HG03521 (cell line): ENCODE measurements around the gene IFIT5.
"Not testable (repeated sequence)": the region's sequence is repeated elsewhere in the genome, so short reads cannot be mapped to it uniquely, and the experiment has no call there.

ENCODE experiments used
- ATAC-seq: cut with Tn5 transposase; IDR thresholded peaks from one replicate; pipeline ENCODE4 v1.9.1; 2021; ENCODE audit warnings: mild to moderate bottlenecking, moderate library complexity; ENCODE audit not compliant: unreplicated experiment

The IFIT5 gene, protein sequence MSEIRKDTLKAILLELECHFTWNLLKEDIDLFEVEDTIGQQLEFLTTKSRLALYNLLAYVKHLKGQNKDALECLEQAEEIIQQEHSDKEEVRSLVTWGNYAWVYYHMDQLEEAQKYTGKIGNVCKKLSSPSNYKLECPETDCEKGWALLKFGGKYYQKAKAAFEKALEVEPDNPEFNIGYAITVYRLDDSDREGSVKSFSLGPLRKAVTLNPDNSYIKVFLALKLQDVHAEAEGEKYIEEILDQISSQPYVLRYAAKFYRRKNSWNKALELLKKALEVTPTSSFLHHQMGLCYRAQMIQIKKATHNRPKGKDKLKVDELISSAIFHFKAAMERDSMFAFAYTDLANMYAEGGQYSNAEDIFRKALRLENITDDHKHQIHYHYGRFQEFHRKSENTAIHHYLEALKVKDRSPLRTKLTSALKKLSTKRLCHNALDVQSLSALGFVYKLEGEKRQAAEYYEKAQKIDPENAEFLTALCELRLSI

DNA sequence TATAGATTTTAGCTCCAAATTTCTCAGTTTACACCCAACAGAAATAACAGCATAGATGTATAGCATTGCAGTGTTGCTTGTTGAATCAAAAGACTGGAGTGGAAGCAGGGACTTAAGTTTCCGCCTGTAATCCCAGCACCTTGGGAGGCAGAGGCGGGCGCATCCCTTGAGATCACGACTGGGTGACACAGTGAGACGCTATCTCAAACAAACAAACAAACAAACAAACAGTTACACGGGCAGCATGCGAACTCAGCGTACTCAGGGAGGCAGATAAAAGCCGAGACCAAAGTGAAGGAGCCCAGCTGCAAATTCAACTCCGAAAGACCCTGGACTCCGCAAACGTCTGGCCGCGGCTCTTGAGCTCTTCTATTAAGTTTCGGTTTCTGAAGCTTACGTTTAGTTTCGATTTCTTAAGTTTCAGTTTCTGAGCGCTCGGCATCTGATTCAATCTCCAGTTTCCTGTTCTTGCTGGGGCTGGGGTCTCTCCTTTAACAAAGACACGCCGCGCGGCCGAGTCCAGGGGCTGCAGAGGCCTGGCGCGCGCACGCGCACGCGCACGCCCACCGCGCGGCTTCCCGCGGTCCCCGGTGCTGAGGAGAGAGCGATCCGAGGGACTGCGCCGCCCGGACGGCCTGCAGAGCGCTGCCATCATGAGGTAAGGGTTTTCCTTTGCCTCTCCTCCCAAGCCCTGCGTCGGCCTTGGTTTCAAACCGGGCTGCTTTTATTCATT is at the start of gene IFIT5:
TSS of gene IFIT5 (plus strand) at position 423 of the 733 bp plus-strand sequence. CDS start at position 654, 231 bp downstream.
- ATAC-seq, result peak; percentile 79

GRCh38 chr10:89367529-89367928 is 46.8 kb upstream of the IFIT5 start:
- peak; percentile 77 for ATAC-seq

GRCh38 chr10:89368129-89368528 is 46.2 kb upstream of the IFIT5 start:
- ATAC-seq, result no peak

- ATAC-seq, result no peak
Observed at GRCh38 chr10:89369156-89370105, 44.9 kb upstream of the IFIT5 start.

DNA sequence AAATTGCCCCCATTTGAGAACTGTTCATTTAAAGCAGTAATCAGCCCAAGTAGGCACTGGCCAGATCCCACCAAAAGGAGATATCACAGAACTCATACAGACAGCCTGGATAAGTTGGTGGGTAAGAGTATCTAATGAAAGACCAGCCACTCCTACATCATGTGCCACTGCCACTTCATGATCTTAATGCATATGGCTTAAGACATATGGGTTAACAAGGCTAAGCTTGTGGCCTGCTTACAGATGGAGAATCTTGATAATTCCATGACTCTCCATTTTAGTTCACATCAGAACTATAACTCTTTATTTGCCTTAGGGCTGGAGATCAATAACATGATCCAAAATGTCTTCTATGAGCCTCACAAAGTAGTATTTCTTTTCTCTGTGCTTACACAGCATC is 43.3 kb upstream of the IFIT5 start:
- ATAC-seq, result no peak

GRCh38 chr10:89371987-89372386 is 42.4 kb upstream of the IFIT5 start:
- ATAC-seq, result no peak

DNA sequence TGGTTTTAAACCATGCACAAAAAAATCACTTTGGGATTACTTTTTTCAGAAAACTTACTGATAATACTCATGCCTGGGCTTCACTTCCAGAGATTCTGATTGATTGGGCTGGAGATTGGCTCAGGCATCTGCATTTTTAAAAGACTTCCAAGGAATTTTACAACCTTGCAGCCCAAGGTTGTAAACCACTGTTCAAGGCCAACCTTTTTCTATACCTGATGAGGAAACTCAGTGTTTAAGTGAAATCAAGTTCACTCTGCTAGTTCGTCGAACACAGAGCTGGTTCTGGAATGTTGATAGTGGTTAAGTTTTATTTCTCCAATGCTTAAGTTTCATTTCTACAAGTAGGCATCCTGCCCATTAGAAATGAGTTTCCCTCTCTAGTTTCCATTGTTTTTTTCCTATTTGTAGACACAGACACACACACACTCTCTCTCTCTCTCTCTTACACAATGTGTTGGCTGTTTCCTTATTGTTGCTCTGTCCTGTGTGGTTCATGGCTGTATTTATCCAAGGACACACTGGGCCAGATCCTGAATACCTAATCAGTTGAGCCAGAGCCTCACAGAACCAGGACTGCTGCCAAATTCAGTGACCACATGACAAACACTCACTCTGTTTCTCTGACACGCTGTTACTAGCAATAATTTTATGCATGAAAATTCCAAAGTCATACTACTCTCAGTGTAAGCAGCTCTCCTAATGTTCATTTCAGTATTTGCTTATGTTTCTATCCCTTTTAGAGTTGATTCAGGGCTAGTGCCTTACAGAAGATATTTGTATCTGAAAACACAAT is 40.3 kb upstream of the IFIT5 start:
- ATAC-seq, result no peak

- no peak for ATAC-seq
Observed at GRCh38 chr10:89374713-89375141, 39.6 kb upstream of the IFIT5 start.

DNA sequence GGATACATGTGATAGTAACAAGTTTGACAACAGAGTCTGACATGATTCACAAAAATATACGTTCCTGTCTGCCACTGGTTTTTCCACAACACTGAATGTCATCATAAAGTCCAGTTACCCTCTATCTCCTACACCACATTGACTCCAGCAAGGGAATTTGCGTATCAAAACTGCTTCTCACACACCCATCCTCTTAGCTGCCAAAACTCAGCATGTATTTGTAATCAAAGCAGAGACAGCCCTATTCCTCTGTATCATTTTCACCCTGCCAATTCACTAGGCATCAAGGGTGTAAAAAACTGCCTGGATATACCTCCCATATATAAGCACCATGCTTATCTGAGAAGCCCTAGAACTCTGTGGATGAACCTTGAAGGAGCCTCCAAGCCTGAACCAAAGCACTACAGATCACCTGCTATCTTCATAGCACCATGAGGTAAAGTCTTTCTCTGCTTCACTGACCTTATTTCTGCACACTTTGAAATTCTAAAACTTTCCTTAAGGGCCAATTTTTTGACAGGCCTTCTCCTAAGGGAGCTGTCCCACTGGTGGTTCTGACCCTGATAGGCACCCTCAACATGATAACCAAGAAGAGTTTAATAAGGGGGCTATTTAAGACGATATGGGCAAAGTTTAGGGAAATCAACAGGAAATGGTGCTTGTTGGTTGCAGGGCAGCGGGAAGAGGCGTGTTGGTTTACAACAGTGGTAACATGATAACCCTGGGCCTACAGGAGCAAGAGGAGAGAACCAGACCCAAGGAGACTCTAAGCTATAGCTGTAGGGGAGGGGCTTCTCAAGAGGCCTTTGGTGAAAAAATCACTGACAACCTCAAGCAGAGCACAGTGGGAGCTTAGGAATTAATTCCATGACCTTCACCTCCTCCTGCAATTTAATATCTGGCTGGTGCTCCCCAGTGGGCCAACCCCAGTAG is 36.4 kb upstream of the IFIT5 start, which contains the start of gene IFIT1B:
TSS of gene IFIT1B (plus strand) at position 352 of the 933 bp plus-strand sequence. CDS start at position 432, 80 bp downstream.
- no peak for ATAC-seq

DNA sequence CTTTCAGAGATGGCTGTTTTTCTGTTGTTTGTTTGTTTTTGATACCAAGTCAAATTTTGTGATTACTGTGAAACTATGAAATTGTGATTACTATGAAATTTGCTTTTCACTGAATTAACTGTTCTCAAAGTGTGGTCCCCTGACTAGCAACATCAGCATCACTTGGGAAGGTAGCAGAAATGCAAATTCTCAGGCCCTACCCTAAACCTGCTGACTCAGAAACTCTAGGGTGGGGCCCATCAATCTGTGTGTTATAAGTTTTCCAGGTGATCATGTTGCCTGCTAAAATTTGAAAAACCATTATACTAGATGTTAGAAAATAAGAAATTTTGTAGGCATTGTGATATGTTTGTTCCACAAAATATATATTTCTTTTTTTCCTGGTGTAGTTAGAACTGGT is 35.3 kb upstream of the IFIT5 start:
- ATAC-seq, result no peak

- ATAC-seq, result no peak
Observed at GRCh38 chr10:89382757-89383156, 31.6 kb upstream of the IFIT5 start.

- no peak for ATAC-seq
Observed at GRCh38 chr10:89384474-89385340, 29.7 kb upstream of the IFIT5 start.

DNA sequence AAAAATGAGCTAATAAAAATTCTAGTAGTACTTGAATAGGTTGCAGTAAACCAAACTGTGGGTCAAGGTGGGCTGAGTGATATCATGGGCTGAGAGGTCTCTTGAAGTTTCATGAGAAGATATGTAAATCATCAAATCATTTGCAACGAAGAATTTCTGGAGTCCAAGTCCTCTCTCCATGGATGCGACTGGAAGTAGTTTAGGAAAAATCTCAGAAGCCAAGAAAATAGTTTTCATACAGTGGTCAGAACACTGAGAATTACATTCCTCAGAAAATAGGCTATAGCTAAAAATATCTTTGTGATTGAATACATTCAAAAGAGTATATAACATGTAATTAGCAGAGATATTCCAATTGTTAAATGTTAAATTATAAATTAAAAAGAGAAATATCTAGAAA is 25.6 kb upstream of the IFIT5 start:
- no peak for ATAC-seq

GRCh38 chr10:89389254-89389653 is 25.1 kb upstream of the IFIT5 start:
- no peak for ATAC-seq

- ATAC-seq, result no peak
Observed at GRCh38 chr10:89390476-89391225, 23.7 kb upstream of the IFIT5 start.

GRCh38 chr10:89391226-89391576 is 23.2 kb upstream of the IFIT5 start:
- not testable (repeated sequence) for ATAC-seq
